ENCODE results near the gene TBC1D22A. TPM values are rescaled to one million over a fixed set of nuclear protein-coding genes. Genes with fewer than 3 reads are reported as not detected.

The TBC1D22A gene
- total and polyA plus RNA-seq, 10 of the 15 experiments (the other 5 are each of a cell fraction or from before 2014, with no cell fraction given) = 0.63 to 44.7 (median 27.4) TPM

- TF ChIP-seq, protein P1, sequence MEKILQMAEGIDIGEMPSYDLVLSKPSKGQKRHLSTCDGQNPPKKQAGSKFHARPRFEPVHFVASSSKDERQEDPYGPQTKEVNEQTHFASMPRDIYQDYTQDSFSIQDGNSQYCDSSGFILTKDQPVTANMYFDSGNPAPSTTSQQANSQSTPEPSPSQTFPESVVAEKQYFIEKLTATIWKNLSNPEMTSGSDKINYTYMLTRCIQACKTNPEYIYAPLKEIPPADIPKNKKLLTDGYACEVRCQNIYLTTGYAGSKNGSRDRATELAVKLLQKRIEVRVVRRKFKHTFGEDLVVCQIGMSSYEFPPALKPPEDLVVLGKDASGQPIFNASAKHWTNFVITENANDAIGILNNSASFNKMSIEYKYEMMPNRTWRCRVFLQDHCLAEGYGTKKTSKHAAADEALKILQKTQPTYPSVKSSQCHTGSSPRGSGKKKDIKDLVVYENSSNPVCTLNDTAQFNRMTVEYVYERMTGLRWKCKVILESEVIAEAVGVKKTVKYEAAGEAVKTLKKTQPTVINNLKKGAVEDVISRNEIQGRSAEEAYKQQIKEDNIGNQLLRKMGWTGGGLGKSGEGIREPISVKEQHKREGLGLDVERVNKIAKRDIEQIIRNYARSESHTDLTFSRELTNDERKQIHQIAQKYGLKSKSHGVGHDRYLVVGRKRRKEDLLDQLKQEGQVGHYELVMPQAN (conservative IDR thresholded peaks at IDR 0.05) = 0 out of 2 replicates have a peak, but pooled peaks have one; percentile 20
- TF ChIP-seq SIN3A (IDR thresholded peaks at IDR 0.05; ENCODE audit: low read depth, low read length) (no peak), EZH2 (IDR thresholded peaks at IDR 0.05; ENCODE audit: borderline replicate concordance, control insufficient read depth, low read depth, low read length) (no peak), ZNF592 (IDR thresholded peaks at IDR 0.05) (no peak), ZNF207 (IDR thresholded peaks at IDR 0.05; ENCODE audit: borderline replicate concordance) (no peak), CBFB (IDR thresholded peaks at IDR 0.05; ENCODE audit: low read depth) (no peak)
These were observed 24.3 kb upstream of the TBC1D22A start, which contains the start of gene CERK (continued) for GRCh38 chr22:46737976-46738646.

All from GM12878 (cell line).